Activated CD4-positive, CD25-positive, alpha-beta regulatory T cell treated with anti-CD3 and anti-CD28 coated beads, Interleukin-2, amount 50 U/mL, for 16 hours (primary cell): ENCODE results near the gene MAD1L1.

Experiments used
- DNase-seq: peaks from one replicate; pipeline ENCODE4 v3.0.0-alpha.2; 2020; ENCODE audit warnings: low read depth, low spot score

Gene MAD1L1

DNA sequence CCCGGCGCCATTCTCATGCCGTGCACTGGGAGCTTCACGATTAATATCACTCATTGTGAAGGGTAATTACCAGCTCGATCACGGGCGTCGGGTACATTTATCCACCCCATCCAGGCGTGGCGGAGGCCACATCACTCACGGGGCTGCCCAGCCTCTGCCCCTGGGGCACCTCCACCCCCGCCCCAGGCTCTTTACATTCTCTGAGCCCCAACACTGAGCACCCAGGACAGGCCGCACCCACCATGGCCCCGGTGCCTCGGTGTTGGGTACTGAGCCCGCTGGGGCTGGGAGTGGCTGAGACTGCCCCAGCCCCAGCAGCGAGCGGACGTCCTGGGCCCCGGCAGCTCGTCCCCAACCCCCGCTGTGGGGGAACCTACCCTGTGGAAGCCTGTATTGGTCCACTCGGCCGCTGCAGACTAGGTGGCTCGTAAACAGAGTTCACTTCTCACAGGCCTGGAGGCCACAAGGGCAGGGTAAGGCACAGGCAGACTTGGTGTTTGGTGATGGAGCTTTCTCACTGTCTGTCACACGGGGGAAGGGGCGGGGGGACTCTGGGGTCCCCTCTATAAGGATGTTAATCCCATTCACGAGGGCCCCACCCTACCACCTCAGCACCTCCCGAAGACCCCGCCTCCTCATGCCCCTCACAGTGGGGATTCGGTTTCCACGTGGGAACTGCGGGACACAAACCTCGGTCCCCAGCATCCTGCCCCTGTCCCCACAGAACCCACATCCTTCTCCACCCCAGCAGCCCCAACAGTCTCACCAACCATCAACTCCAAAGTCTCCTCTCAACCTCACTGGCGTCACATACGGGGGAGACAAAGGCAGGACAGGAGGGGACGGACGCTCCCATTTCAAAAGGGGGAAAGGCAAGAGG lies 378.5 kb downstream of the MAD1L1 start:
- DNase-seq: no peak

DNA sequence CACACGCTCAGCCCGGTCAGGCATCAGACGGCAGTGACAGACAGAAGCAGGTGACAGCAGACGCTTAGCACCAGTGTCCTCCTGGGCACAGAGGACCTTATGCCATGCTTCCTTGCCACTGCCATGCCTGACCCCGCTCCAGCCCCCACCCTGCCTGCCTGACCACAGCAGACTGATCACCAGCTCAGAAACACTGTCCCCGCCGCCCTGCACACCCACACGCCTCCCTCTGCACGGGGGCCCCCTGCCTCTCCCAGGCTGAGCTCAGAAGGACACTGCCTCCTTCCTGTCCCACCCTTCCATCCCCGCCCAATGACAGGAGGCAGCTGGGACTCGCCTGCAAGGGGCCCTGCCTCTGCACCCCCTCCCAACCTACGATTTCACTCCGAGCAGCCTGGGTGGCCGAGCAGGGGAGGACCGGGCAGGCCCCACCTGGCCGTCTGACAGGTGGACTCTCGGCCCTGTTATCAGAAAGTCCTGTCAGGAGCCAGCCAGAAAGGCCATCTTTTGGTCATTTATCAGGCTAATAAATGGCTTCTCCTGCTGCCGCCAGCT lies 379.2 kb downstream of the MAD1L1 start:
- DNase-seq: no peak

DNA sequence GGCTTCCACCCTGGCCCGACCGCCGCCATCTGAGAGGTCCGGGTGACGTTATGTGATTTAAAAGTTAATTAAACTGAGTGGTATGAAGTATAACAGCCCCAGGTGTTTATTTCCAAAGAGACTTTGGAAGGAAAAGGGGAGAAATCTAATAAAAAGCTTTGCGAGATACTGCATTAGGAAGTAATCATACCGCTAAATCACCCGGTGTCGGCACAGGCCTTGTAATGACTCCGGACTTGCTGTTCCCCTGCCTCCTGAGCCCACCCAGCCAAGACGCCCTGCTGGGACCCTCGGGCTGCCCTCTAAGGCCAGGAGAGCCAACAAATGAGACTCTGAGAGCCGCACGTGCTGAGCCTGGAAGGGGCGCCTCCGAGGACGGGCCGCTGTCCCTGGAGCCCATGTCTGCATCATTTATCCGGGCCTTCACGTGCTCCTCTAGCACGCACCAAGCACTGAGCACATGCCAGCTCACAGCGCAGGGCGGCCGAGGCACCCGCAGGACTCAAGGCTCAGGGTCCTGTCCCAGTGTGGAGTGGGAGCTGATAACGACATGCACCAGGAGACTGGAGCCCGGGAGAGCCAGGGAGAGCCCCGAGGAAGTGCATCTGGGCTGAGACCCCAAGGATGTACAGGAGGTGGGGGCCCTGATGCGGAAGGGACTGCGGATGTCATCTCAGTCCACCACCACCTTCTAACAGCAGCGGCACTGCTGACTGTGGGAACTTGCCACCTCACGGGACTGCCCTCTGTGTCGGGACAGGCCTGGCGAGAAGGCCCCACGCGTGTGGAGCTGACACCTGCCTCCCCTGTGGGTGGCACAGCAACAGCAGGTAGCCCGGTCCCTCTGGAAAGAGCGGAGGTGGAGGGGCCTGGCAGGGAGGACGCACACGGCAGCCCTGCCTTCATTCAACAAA lies 380.0 kb downstream of the MAD1L1 start:
- no peak for DNase-seq

DNA sequence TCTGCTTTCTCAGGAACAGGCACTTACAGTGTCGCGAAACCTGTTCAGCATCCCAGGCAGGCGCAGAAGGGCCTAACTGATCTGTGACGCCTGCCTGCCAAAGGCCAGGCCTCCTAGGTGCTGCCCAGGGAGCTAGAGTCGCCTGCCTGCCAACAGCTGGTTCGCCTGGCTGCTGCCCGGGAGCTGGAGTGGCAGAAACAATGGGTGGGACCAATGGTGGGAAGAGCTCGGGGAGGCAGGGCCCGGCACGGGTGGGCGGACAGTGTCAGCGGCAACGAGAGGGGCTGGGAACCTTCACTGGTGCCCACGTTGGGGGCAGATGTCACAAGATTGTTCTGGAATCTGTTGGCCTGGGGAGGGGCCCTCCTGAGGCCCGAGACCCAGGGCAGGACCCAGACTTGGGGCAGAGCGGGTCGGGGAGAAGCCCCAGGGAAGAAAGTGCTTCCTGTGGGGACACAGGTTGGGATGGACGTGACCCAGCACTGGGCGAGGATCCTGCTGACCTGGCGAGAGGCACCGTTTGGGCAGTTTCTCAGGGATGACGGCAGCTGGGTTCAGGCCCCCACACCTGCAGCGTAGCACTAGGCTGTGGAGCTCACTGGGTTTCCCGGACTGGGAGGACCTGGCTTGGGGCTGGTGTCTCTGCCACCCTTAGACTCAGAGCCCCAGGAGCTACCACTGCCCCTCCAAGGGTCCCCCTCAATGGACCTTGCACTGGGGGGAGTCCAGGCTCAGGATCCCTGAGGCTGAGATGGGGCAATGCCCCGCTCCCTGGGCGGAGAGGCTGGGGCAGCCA lies 380.8 kb downstream of the MAD1L1 start:
- DNase-seq: no peak

DNA sequence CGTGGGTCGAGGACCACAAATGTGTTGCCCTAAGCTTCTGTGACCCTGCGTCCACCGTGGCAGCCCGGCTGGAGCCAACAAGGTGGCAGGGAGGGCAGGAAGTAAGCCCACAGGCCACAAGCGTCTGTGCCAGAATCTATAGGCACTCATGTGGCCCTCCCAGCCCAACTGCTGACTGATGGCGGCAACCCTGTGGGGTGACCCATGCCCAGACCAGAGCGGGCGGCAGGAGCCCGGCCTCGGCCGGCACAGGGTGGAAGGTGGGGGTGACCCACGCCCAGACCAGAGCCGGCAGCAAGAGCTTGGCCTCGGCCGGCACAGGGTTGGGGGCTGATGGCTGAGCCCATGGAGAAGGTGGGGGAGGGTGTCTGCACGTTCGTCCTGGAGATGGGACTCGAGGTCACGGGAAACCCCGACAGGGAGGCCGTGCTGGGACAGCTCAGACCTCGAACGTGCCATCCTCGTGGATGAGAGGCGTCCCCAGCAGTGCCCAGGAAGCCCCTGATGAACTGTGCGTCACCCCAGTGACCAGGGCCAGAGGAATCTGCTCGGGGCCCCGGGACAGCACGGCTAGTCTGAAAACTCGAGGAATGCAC lies 381.7 kb downstream of the MAD1L1 start:
- no peak for DNase-seq

DNA sequence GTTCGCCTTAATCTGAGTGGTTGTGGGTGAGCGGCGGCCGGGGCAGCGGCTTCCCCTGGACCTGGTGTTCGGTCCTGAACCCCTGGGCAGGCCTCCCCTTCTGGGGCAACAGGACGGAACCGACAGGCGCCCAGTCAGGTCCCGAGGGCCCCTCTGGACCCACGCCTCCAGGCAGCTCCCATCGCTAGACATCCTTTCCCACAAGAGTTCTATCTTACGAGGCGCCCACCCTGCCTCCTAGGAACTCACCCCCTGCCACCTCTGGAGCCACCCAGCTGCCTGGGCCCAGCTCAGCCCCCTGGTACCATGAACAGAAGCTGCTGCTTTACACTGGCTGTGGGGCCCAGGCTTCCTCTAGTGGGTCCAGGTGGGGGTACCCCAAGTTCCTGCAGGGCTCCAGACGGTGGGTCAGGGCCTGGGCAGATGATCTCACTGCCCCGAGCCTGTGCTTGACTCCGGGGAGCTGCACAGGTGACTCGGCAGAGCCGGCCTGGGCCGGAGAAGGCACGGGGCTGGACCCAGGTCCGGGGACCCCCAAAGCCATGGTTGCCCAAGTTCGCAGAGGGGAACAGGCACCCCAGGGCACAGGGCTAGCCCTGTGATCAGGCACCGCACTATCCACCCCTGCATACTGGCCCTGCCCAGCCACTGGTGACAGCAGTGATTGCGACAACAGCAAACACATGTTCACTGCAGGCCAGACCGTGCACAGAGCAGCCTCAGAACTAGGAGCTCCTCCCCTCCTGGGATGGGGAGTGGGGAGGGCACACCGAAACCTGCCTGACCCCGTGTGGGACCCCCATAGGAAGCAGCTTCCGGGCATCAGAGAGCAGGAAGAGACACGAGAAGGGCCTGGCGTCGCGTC lies 382.4 kb downstream of the MAD1L1 start:
- DNase-seq: no peak

DNA sequence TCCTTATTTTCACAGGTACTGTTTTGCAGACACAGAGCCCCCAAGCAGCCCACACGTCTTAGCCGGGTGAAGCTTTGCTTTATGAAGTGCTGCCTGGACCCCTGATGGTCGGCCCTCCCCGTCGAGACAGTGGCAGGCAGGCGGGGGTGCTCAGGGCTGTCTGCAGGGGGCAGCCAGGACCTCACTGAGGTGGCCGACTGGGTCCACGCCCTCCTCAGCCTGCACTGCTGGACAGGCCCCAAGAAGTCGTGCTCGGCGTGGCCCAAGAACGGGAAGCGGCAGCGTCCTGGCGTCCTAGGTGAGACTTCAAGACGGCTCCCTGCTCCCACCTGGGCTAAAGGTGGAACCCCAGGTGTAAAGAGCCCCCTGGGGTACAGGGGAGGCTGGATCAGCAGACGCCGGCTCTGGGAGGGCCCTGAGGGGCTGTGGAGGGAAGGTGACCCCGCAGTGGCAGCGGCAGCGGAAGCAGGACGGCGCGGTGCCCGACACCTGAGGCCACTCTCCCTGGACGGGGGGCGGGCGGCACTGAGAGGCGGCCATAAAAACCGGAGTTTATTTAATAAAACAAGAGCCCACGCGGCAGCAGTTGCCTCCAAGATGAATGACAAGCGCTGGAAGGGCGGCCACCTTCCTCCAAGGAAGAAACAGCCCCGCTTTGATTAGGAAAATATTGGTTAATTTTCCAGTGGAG lies 383.2 kb downstream of the MAD1L1 start:
- no peak for DNase-seq

DNA sequence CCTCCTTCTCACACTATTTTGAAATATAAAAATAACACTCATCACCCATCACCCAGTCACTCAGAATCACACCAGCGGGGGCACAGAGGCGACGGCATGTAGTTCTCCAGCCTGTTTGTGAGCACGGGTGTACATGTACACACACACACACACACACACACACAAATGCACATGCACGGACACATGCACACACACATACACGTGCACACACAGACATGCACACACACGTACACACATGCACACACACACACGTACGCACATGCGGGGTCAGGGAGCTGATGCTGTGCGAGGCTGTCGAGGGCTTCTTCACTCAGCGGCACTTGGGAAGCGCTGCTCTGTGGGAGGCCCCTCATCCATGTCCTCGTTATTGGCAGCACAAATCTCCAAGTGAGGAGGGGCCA lies 383.8 kb downstream of the MAD1L1 start:
- DNase-seq: no peak

DNA sequence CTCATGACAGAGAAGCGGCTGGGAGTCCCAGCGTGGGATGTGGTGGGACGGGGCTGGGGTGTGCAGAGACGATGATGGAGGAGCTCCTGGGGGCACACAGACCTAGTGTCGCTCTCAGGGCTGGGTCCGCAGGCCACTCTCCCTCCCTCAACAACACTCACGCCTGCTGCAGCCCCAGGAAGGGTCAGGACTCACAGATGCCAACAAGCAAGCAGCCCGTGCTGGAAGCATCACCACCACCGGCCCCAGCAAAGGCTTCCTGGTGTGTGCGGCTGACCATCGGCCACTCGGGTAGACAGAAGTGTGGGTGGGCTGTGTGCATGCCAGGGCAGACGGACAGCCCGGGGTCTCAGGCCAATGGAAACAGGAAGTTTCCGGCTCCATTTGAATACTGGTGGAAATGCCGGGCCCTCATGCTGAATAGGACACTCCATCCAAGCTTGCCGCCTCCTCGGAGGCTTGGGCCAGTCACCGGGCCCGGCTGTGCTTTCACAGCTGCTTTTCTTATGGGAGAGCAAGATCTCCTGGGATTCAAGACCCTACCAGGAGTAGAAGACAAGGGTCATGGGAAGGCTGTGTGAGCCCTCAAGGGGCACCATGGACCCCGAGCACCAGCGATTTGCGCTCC lies 384.6 kb downstream of the MAD1L1 start:
- no peak for DNase-seq

DNA sequence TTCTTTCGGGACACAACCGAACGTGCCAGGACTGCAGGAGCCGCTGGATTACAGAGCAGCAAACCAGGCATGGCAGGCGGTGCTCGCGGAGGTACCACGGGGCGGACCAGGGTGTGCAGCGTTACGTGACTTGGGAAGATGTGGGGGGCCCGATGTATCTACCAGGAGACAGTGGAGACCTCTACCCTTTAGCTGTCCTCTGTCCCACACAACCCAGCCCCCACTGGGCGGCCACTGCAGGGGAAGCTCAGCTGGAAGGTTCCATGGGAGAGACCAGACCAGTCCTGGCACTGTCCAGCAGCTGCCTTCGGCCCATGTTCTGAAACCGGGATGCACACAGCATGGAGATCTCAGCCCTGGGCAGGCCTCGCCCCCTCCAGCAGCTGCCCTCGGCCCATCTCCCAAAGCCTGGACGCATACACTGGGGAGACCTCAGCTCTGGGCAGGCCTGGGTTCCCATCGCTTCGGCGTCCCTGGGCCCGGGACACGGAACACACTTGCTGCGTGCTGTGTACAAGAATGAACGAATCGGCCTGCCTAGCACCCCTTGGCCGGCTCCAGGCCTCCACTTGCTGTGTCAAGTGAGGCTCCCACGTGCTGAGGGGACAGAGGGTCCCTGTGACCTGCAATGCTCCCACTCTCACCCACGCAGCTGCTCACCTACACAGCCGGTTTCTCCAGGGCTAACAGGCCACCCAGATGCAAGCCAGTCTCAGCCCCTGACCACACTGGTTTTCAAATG lies 385.3 kb downstream of the MAD1L1 start:
- DNase-seq: no peak

DNA sequence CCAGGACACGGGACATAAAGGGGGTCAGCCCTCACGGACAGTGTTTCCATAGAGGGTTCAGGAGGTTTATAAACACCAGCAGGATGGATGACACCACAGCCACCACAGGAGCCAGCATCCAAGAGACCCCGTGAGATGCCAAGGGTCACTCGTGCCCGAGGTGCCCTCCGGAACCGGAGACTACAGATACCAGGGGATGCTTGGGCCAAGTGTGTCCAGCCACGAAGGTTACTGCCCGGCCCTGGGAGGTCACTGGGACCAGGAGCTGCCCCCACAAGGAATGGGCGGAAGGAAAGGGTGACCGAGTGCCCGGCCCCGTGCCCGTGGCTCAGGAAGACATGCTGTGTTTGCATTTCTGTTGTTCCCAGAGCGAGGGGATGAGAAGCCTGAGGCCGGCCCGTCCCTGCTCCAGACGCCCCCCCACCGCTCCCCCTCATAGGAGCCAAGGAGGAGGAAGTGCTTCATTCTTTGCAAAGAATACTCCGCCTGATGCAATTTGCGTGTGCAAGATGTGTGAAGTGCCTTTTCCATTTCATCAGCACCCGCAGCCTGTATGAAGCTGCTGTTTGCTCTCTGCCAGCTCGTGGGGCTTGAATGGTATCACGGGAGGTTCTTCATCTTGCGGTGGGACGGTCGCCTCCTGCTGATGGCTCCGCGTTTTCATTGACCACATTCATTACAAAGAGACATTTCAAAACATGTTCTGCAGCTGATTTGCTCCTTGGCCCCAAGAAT lies 386.2 kb downstream of the MAD1L1 start:
- no peak for DNase-seq

DNA sequence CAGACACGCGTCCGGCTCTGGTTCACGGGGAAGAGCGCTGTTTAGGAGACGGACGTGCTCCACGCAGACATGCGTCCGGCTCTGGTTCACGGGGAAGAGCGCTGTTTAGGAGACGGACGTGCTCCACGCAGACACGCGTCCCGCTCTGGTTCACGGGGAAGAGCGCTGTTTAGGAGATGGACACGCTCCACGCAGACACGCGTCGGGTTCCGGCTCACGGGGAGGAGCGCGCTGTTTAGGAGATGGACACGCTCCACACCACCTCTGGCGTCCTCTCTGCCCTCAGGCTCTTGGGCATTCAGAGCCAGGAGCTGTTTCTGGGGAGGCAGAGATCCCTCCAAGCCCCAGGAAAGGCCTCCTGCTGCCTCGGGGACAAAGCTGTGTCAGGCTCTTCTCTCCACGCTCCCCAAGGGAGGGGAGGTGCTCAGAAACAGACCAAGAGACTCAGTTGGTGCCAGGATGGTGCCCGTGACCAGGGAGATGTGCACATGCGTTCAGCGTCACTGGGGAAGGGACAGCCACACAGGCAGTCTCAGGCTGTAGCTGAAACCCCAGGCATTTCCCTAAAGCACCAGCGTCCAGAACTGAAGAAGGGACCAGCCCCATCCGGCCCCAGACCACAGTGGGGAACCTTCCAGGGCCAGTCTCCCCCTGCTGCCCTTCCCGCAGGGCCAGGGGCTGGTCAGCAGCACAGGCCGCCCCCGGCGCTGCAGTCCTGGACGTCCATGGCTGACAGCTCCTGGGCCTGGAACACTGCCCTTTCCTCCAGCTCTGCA lies 387.0 kb downstream of the MAD1L1 start:
- DNase-seq: no peak

DNA sequence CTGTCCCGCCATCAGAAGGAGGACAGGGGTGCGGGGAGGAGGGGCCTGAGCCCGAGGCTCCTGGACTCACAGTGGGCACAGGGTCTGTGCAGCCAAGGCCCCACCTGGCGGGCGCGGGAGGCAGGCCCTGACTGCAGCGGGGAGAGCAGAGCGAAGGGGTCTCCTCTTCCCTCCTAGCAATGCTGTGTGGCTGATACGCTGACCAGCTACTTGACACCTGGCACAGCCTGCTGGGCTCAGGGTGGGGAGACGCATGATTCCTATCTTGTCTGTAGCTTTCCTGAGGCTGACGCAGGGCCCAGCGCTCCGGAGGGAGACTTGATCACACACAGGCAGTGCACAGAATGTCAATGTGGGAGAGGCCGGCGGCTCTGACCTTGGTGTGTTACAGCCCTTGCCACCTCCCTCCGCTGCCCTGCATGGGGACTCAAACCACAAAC lies 387.8 kb downstream of the MAD1L1 start:
- no peak for DNase-seq

DNA sequence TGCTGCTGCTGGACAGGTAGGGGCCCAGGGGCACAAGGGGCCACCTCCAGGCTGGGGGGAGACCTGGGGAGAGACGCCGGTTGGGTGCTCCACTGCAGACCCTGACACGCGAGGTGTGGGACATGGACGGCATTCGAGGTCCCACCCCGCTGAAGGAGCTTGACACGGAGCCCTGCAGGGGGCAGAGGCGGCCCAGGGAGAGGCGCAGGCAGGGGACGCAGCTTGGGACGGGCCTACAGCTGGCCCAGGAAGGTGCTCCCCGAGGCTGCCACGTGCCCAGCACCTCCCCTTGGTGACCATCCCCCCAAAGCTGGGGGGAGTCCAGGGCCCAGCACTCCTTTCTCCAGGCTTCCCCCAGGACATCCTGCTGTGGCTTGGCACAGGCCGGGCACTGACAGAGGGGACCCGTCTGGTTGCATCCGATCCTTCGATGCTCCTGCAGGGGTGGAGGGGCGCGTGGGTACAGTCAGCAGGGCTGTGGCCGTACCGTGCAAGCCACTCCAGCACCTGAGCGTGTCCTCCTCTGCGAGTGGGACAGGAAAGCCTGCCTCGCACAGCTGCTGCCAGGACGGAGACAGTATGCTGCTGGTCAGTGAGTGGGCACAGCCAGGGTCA lies 388.3 kb downstream of the MAD1L1 start:
- DNase-seq: no peak

DNA sequence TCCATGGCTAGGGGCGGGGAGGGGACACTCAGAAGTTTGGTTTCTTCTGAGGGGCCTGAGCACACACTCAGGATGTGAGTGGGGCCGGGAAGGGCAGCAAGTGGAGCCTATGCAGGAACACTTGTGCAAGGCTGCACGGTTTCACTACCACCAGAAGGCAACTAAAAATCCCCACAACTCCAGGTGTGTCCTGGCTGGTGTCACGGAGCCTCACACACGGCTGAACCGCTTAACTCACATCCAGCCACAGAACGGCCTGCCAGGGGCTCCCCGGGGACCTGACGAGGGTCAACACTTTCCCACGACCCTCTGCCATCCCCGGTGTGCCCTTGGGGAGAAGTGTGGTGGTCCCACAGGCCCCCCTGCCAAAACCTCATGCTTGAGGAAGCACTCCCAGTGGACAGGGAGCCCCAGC lies 388.8 kb downstream of the MAD1L1 start:
- no peak for DNase-seq

DNA sequence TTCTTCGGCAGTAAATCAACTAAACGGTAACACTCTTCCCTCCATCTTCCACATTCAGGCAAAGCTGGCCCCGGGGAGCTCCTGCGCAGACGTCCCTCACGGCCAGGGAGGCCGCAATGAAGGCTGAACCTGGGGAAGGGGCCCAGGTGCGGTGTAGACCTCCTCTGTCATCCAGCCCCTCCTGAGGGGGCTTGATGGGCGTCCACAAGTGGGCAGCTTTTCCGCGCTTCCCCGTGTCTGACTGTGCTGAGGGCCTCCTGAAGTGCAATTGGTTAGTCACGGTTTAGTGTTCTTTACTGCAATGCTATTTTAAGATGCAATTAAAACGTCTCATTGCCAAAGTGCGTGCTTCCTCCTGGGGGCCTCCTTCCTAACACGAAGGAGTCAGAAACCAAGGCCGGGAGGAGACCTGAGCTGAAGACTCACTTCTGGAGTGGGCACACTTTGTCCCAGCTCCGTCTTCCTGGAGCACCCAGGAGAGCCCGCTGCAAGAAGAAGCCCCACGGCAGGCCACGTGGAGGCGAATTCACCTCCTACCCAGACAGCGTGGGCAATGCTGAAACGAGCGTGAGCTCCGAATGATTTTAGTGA lies 389.4 kb downstream of the MAD1L1 start:
- DNase-seq: no peak
